Ramos (cell line): Measurements from ENCODE around the gene PARD3B.
"Not testable (repeated sequence)": the region's sequence is repeated elsewhere in the genome, so short reads cannot be mapped to it uniquely, and the experiment has no call there.

Experiments
- in situ Hi-C: fragments of 300-500 bp; cut with MboI; formaldehyde crosslinking; loops from one replicate; pipeline ENCODE4 v1.14.3; 2022; ENCODE audit warnings: low sequenced_read_pairs; ENCODE audit not compliant: unreplicated experiment

PARD3B gene

DNA sequence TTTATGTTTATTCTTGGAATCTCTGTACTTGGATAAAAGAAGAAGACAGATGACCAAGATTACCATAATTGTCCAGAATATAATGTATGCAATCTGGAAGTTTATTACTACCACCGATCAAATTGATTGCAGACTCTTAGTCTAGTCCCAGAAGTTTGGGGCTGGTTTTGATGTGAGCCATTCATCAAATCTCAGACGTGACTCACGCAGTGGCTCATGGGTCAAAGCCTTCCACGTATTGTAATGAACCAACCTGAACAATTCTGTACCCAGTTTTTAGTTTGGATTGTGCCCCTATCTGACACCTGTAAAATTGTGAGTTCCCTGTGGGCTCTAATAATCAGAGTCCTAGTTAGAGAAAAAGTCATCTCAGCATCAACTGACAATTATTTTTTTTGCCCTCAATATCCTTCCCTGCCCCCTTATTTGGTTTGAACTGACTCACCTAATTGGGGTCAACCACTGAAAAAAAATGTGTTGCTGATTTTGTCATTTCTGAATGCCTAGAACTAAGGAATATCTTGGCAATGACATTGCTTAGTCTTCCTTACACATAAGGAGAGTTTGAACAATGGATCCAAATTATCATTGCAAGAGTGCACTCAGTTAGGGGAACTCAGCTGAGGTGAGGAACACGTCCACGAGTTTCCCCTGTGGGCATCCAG, 917.5 kb downstream of the PARD3B start:
- in situ Hi-C loops = no loop called here

DNA sequence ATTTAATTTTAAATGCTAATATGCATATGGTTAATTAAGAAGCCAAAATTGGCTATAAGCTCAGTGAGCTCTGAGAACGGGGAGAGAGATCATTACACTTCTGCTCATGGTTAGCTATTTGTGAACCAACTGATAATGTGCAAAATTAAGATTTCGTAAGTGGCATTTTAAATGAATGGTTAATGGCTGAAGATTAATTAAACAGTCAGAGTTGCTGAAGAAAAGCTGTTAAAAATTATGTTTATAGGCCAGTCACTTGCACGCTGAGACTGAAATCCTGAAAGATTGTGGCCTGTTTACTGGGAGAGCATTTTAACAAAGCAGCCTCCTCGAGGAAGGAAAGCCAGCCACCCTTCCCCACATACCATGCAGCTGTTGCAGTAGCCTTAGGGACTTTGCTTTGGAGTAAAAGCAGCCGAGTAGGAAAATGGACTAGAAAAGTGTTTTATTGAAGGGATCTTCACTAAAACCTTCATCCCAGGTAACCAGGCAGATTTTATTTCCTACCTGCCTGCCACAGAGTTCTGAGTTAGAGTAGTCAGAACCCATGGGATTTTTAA, 918.3 kb downstream of the PARD3B start:
- in situ Hi-C loops = no loop called here

DNA sequence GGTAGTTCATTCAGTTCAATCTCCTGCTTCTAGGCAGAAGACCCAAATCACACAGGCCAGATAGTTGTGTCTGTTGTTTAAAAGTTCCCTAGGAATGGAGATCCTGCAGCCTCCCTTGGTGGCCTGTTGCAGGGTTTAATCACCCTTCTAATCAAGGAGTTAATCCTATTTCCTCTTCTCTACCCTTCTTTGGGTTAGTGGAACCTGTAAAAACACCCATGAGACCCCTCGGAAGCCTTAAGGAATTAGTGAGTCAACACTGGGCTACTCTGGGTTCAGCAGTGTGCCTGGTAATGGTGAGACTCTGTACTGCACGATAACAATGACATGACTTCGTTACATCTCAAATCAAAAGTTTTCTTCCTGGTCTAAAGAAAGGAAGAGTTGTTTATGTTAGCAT, 919.4 kb downstream of the PARD3B start:
- in situ Hi-C loops = no loop called here

DNA sequence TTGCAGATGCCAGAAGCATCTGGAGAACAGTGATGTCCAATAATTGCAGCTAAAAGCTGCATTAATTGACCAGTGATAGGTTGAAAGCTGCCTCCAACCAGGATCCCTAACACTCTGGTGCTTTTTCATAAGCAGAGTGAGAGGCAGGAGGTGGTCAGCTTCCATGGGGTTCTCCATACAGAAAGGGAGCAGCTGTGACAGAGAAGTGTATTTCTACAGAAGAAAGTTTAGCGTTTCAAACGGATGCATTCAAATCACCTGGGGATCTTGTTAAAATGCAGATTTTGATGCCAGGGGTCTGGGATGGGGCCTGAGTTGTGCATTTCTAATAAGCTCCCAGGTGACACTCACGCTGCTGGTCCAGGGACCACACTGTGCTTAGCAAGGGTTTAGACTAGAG, 920.5 kb downstream of the PARD3B start:
- in situ Hi-C loops = no loop called here

DNA sequence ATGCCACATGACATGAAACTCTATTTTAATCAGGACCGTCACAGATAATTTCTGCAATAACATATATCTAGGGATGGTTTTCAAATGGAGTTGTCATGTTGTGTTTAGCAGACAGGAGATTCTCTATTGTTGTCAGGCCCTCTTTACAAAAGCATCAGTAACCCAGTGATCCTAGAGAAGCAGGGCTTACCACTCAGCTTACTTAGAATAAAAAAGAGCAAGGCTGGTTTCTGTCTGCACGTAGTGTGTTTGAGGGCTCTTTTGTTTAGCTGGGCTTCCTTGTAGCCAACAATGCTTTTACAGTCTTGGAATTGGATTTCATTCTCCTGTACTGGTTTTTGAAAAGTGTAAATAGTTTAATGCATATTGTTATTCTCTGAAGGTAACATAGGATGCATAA, 926.5 kb downstream of the PARD3B start:
- in situ Hi-C loops = no loop called here

DNA sequence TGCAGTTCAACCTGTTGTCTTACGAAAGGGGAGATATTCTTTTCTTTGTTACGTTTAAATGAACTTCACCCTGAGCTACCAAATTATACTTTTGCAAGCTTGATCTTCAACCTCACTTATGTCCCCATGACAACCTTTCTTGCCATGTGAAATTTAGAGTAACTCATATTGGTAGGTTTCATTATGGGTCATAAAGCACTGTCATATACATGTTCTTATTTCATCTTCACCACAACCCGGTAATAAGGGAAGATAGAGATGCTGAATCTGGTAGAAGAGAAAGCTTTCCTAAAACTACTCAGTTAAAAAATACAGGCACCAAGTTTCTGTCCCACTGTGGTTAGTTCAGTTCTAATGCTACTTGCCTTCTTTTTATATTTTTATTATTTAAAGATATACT, 928.5 kb downstream of the PARD3B start:
- in situ Hi-C loops = no loop called here

DNA sequence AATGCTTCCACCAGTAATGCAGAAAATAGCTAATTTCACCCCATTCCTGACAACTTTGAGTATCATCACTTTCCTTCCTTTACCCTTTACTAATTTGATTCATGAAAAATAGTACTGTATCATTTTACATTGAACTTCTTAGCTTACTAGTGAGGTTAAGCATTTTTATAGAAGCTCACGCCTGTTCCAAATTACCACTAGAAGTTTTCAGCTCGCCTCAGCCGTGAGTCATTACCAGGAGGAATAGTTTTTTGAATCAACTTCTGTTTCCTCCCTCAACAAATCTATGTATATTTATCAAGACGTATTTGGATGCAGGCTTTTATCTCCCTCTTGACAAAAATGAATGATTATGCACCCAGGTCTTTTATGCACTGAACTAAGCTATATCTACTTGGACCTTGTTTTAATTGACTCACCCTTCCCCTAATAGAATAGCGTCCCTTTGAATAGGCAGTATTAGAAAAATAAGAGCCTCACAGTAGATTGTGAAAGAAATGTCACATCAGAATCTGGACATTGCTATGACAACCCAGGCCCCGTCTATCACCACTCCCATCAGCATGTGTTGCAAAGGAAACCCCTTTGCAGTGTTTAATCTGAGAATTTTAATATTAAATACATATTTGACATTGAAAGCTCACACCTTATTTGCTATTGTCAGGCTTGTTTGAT, 929.6 kb downstream of the PARD3B start:
- in situ Hi-C loops = no loop called here

DNA sequence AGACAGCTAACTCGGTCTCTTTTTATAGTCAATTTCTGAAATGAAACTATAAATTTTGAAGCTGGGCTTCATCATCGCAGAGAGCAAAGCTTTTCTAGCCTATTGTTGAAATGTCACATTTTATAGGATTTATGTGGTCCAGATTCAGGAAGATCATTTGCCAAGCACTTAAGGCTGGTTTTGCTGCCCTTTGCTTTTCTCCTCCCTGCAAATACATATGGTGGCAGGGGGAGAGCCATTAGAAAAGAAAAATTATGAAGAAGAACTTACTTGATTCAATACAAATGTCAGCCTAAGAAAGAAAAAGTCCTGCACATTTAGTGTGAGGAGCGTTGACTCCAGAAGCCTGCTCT, 930.1 kb downstream of the PARD3B start:
- in situ Hi-C loops = no loop called here

DNA sequence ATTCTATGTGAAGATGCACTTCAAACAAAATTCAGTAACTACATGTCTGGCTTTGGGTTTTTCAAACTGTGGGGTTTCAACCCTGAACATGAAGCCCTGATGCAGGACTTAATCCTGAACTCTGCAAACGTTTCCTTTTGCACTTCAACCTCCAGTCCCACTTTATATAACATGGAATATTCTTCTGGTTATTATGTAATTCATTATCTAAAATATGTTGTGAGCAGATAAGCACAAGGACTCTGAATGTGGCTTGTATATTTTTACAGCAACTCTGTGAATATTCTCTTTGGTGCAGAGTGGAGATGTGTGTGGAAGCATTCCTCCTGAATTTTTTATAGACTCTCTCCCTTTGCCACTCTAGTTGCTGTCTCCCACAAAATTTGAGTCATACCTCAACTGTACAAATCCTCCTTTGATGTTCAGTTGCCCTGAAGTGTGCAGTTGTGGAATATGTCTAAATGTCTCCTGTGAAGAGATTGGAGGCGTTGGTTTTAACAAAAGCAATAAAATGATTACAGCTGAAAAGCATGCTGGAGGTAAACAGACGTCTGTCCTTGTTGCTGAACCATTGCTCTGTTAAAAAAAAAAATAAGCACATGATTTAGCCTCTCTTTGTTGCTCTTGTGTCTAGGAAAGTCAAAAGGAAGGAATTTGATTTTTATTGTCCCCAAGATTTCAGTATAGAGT, 931.9 kb downstream of the PARD3B start:
- in situ Hi-C loops = no loop called here

DNA sequence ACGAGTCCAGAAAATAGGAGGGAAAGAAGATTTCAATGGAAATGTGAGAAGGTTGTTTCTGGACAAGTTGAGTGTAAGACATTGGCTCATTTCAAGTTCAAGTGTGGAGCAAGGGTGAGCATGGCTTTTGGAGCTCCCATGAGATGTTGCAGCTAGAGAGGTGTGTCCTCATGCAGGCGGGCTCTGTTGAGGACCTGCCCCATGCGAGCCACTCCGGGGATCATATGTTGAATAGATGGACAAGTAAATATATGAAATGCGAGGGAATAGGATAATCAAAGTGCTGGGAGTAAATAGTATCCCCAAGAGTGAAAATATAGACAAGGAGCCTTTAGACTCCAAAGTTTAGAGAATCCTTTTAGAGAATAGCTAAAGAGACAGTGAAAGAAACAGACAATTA, 936.6 kb downstream of the PARD3B start:
- in situ Hi-C loops = no loop called here

DNA sequence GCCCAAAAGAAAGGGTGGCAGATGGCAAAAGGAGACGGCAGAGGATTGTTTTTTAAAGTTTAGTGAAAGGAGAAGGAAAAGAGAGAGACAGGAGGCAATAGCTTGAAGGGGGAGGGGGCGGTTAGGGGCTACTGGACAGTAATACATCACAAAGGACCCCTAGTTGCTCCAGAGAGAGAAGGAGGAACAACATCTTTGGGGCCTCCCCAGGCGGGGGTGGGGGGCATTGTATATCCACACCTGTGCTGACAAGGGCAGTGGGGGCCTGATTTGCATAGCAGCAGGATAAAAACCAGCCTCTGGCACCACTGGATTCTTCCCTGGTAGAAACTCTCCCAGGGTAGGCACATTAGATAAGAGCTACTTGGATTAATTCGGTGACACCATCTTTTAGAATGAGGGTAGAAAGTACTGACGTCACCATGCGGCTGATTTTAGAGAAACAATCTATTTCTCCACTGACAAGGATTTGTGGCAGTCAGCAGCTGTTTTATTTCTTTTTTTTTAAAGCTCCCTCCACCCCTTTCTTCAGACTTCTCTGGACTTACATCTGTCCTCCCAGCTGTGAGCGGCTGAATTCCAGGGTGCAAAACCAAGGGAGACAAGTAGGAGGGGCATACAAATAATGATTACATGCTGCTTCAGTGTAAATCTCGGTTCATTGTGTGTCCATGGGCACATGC, 937.3 kb downstream of the PARD3B start:
- in situ Hi-C loops = no loop called here

DNA sequence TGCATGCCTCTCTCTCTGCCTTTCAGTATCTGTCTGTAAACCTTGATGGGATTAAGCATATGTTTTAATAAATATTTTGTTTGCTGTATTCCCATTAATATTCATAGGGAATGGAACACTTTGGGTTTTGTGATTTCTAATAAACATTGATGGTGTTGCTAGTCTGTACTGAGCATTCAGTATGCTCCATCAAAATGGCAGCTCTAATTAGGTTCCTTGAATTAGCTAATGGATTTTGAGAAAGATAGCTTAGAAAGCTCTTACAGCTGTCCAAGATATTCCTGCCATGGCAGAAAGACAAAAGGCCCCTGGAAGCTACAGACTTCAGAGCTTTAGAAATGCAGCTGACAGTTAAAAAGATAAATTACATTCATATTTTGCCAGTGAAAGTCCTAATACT, 937.8 kb downstream of the PARD3B start:
- in situ Hi-C loops = no loop called here

DNA sequence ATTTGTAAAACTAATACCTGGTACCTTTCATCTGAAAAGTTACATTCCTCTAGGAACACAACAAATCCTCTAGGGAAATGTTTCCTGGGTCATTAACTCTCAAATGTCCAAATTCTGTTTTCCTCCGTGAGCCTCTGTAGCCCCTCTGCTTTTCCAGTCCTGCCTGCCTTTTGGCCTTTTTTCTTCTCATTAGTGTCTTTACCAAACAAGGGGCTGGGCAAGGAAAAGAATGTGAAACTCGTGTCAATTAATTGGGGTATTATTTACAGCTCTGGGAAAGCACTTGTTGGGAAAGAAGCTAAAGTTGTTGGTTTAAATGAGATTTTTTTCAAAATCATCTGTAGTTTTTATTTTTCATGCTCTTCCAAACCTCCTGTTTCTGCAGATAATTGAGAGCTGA, 938.9 kb downstream of the PARD3B start:
- in situ Hi-C loops = no loop called here

DNA sequence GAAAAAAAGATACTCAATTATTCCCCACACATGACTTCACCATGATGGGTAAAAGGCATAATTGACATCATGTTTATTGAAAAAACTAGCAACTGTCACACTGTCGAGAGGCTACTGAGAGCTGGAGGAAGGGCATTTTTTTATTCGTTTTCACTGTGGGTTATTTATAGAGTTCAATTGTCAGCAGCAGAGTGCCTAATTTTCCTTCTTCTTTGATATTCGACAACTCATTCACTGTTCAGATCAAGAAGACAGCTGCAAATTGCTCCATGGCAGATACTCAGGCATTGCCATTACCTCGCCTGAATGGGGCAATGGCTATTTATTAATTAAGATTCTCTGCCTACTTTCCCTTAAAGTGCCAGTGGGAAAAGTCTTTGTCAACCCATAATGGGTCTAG, 939.5 kb downstream of the PARD3B start:
- in situ Hi-C loops = no loop called here

DNA sequence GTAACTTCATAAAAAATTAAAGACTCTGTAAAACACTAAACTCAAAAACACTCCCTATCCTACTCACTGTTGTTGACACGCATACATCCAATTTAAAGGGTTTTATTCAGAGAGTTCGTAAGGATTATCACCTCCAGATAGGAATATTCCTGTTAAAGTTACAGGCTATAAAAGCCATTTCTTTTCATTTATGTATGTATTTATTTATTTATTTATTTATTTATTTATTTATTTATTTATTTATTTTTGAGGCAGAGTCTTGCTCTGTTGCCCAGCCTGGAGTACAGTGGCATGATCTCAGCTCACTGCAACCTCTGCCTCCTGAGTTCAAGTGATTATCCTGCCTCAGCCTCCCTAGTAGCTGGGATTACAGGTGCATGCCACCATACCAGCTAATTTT, 948.3 kb downstream of the PARD3B start:
- in situ Hi-C loops = not testable (repeated sequence)

DNA sequence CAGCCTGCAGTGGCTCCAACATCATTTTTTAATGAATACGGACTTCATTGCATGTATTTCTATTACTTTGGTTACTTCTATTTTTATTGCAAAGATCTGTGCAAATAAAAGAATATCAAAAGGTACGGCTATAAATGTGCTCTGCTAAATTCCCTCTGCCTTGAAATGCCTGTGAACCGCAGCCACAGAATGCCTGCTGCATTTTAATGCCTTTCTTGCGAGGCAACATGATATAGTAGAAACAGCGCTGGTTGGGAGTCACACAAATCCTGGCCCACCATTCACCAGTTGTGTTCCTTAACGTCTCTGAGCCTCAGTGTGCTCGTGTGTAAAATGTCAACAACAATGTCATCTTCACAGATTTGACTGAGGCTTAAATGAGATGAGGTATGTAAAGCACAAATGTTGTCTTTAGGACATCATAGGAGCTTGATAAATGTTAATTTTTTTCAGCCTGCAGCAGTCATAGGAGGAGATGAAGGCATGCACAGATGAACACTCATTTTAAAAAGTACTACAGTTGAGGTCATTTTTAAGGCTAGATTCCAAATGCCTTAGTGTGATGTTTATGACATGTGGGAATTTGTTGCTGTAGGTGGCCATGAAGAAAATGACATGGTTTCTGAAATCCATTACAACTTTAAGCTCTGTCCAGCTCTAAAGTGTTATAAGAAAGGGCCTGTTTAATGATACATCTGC, 949.4 kb downstream of the PARD3B start:
- in situ Hi-C loops = no loop called here

DNA sequence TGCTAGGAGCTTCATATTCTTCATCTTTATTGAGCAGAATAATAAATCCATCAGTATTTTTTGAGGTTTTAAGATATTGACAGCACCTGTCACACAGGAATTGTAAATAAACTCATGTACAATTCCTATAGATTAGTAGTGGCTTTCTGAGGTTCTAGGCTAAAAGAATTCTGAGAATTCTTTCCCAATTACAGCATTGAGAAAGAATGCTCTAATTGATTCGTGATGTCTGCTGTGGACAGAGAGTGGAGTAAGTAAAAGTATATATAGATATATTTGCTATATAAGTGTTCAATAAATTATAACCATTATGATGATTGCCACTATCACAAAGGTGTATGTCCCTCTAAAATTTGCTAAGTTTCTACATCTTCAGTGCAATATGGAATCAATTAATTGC, 950.5 kb downstream of the PARD3B start:
- in situ Hi-C loops = no loop called here

DNA sequence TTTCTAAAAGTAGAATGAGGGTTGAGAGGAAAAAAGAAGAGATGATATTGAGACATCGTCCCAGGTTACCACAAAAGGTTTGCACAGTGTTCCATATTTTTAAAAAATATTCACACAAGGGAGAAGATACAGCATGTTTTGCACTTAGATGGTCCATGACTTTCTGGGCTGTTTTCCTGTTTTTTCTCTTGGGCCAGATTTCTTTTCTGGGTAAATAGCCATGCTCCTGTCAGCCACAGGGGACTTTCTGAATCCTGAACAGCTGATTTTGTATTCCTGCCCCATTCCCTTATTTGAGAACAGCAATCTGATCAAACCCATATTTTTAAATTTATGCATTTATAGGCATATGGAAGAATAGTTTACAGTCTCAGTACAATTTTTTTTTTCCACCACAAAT, 951.1 kb downstream of the PARD3B start:
- in situ Hi-C loops = no loop called here

DNA sequence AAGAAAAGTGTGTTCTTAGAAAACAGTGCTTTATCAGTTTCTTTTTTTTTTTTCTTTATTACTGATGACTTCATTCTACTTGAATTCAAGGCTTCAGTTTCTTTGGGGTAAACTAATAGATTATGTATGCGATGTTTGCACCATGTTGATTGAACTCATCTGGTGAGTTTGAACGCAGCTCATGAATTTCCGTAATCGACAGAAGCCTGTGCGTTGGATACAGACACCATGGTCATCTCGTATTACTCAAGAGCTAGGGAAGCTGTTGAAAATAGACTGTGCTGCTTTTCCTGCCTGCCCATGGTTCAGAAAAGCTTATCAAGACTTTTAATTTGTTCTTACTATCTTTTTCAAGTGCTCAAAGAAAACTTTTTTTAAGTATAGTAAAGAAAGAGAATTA, 951.5 kb downstream of the PARD3B start:
- in situ Hi-C loops = no loop called here

DNA sequence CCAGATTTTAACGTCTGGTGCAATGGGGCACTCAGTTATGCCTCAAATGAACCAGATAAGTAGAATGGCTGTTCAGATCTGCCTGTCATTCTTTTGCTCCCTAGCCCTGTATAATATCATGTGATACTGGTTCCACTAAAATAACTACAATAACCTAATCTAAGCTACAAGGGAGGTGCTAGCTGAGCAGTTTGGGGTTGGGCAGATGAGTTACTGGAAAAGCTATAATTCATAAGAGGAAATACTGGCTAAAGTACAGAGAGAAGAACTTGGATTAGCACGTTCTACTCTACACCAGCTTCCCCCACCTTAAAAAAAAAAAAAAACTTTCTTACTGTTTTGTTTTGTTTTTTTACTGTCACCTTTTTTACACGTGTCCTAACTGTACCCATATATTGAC, 953.7 kb downstream of the PARD3B start:
- in situ Hi-C loops = no loop called here
